ENCODE measurements around the gene IFITM5. TPM values are rescaled to one million over a fixed set of nuclear protein-coding genes. Genes with fewer than 3 reads are reported as not detected.
"Not testable (repeated sequence)": the region's sequence is repeated elsewhere in the genome, so short reads cannot be mapped to it uniquely, and the experiment has no call there.

The IFITM5 gene
- total RNA-seq, 1 donor from 2014 or later: not detected

DNA sequence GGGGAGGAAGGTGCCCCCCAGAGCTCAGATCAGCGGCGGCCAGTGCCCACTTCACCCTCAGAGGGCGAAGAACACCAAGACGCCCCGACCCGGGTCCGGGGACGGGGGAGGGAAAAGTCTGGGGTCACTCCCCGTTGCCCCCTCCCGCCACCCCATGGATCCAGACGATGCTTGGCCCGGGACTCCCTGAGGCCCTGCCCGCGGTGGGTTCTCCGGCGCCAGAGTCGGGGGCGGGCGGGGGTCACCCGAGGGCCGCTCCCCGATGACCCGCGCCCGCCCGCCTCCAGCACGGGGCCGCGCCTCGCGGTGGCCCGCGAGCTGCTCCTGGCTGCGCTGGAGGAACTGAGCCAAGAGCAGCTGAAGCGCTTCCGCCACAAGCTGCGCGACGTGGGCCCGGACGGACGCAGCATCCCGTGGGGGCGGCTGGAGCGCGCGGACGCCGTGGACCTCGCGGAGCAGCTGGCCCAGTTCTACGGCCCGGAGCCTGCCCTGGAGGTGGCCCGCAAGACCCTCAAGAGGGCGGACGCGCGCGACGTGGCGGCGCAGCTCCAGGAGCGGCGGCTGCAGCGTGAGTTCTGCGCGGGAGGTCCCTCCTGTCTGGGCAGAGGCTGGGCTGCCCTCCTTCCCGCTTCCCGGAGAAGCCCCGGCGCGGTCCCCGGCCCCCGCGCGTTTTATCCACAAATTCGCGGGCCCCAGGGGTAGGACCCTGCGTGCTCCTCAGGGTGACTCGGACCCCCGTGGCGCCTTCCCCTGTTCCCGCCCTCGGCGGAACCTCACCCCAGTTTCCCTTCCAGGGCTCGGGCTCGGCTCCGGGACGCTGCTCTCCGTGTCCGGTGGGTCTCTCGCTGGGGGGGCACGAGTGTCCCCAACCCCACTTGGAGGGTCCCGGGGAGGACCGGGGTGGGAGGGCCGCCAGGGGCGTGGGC lies 20.0 kb downstream of the IFITM5 start:
- H3K27me3 Mint-ChIP-seq (ENCODE audit: low read depth): peaks cover 55% of the 10 kb centered on the region
- peaks cover 11% of the 10 kb centered on the region for H3K9me3 Mint-ChIP-seq
- H3K4me1 Mint-ChIP-seq (ENCODE audit: low read depth): peaks cover 37% of the 10 kb centered on the region
- intact Hi-C loops (cut with micrococcal nuclease): no loop called here
- peaks cover 24% of the 10 kb centered on the region for H3K36me3 Mint-ChIP-seq (ENCODE audit: low read depth)
- DNase-seq (ENCODE audit: low spot score): no peak
- H3K27ac Mint-ChIP-seq: no peak overlapping the region
- peak overlapping the region; percentile 79 for H3K4me3 Mint-ChIP-seq (ENCODE audit: low read depth)

DNA sequence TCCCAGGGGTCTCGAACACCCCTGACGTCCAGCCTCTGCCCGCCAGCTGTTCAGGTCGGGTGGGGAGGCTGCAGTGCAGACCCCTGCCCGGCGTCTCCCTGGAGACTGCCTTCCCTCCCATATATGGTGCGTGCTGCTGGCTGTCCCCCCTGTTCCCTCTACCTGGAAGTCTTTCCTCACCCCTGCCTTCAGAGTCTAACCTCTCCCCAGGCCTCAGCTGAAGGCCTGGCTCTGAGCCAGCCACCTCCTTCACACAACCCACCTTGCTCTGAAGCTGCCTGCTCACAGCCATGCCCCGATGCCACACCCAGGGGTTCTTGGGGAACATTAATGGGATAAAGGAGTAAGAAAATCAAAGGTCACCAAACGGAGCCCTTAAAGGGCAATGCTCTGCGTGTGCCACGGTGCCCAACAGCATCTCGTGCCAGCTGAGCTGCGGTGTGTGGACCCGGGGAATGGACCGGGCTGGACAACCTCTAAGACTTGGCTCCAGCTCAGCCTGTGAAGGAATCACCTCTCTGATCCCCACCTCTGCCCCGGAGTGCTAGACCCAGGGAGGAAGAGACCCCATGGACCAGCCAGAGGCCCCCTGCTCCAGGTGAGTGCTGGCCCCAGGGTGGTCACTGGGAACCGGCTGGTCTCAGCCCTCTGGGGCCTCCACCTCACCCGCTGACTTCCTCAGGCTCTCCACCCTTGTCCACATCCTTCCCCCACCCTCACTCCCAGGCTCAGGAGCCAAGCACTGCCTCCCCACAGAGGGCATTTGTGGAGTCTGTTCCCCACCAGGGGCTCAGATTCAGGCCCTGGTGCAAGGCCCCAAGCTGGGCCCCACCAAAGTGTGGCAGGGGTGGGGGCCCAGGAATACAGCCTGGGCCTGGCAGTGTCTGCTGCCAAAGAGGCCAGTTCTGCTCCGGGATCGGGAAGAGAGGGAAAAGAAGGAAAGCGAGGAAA lies 21.1 kb downstream of the IFITM5 start, which contains the start of gene NLRP6:
Gene NLRP6 (plus strand): TSS at position 407 of the 951 bp plus-strand sequence. CDS start 163 bp downstream, at position 570.
- Mint-ChIP-seq H3K9me3 (peaks cover 11% of the 10 kb centered on the region), H3K4me1 (ENCODE audit: low read depth) (peaks cover 32% of the 10 kb centered on the region), H3K4me3 (ENCODE audit: low read depth) (peak within 1 kb of the TSS; percentile 79), H3K36me3 (ENCODE audit: low read depth) (peaks cover 24% of the 10 kb centered on the region), H3K27me3 (ENCODE audit: low read depth) (peaks cover 53% of the 10 kb centered on the region), H3K27ac (peak within 1 kb of the TSS; percentile 10)
- intact Hi-C loops (cut with micrococcal nuclease): no loop called here
- no peak for DNase-seq (ENCODE audit: low spot score)

DNA sequence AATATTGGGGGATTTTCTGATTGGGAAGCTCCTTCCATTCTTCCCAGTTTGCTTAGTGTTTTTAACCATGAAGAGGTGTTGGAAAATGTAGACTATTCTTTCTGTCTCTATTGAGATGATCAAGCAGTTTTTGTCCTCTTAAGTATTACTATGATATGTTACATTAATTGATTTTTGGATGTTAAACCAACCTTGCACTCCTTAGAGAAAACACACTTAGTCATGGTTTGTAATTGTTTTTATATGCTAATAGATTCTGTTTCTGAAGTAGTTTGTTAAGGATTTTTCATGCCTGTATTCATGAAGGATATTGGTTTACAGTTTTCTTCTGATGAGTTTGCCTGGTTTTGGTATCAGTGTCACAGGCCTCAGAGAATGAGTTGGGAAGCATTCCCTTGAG lies 23.1 kb downstream of the IFITM5 start:
- H3K36me3 Mint-ChIP-seq (ENCODE audit: low read depth): peaks cover 16% of the 10 kb centered on the region
- H3K9me3 Mint-ChIP-seq: peaks cover 11% of the 10 kb centered on the region
- no peak overlapping the region for H3K27ac Mint-ChIP-seq
- peaks cover 39% of the 10 kb centered on the region for H3K27me3 Mint-ChIP-seq (ENCODE audit: low read depth)
- no peak for DNase-seq (ENCODE audit: low spot score)
- intact Hi-C loops (cut with micrococcal nuclease): no loop called here
- H3K4me3 Mint-ChIP-seq (ENCODE audit: low read depth): no peak overlapping the region
- peaks cover 22% of the 10 kb centered on the region for H3K4me1 Mint-ChIP-seq (ENCODE audit: low read depth)

DNA sequence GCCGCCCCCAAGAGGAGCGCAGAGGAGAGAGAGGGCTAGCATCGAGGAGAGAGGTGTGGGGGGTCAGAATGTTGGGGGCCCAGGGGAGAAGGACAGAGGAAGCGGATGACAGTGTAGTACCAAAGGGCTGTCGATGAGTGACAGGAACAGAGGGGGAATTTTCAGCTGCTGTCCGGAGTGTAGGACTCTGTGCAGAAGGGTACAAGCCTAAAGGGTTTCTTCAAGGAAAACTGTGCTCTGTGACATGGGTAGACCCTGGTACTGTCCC lies 26.5 kb downstream of the IFITM5 start:
- no peak for DNase-seq (ENCODE audit: low spot score)
- H3K4me1 Mint-ChIP-seq (ENCODE audit: low read depth): peaks cover 35% of the 10 kb centered on the region
- intact Hi-C loops (cut with micrococcal nuclease): no loop called here
- no peak overlapping the region for H3K4me3 Mint-ChIP-seq (ENCODE audit: low read depth)
- H3K9me3 Mint-ChIP-seq: peaks cover 11% of the 10 kb centered on the region
- peaks cover 16% of the 10 kb centered on the region for H3K36me3 Mint-ChIP-seq (ENCODE audit: low read depth)
- no peak overlapping the region for H3K27ac Mint-ChIP-seq
- H3K27me3 Mint-ChIP-seq (ENCODE audit: low read depth): peaks cover 28% of the 10 kb centered on the region

DNA sequence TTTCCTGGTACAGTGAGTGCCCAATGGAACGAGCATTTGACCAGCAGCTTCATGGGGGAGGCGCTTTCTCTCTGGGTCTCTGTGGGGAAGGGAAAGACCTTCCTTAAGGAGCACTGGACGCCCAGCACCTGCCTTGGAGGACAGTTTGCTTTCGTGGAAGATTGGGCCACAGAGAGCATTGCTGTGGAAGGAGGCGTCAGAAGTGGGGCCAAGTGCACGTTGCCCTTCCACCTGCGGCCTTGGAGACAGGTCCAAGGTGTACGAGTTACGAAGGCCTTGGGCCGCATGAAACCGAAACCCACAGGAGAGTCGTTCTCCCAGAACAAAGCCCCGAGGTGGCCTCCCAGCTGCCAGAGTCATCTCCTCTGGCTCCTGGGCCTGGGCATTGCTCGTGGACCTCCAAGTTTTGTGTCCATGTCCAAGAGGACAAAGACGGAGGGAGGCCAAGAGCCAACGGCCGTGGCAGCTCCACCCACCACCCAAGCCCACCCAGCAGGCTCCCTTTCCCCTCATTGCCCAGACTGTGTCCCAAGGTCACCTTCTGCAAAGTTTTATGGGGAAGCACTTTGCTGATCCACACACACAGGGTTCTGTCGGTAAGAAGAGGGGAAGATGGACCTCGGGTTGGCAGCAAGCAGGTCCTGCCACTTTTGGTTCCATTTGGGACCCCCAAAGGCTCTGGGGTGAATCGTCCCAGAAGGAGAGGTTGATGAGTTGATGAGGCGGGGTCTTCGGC lies 27.0 kb downstream of the IFITM5 start:
- H3K9me3 Mint-ChIP-seq: peaks cover 11% of the 10 kb centered on the region
- no peak overlapping the region for H3K27ac Mint-ChIP-seq
- H3K4me1 Mint-ChIP-seq (ENCODE audit: low read depth): peaks cover 33% of the 10 kb centered on the region
- intact Hi-C loops (cut with micrococcal nuclease): no loop called here
- DNase-seq (ENCODE audit: low spot score): no peak
- no peak overlapping the region for H3K4me3 Mint-ChIP-seq (ENCODE audit: low read depth)
- H3K36me3 Mint-ChIP-seq (ENCODE audit: low read depth): peaks cover 11% of the 10 kb centered on the region
- H3K27me3 Mint-ChIP-seq (ENCODE audit: low read depth): peaks cover 25% of the 10 kb centered on the region

DNA sequence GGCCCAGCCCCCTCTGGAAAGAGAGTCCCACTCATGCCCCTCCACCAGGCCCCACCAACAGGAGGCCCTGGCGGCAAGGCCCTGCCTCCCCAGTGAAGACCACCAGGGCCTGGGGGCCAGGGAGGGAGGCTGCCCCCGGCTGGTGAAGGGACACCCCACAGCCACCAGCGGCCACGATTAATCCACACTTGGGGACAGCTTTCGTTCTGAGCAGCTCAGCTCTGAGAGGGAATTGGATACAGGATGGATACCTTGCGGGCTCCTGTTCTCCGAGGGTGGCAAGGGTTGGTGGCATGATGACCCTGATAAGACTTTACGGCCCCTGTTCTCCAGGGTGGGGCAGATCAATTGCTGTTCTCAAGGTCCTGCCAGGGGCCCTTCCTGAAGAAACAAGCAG lies 28.0 kb downstream of the IFITM5 start:
- H3K27me3 Mint-ChIP-seq (ENCODE audit: low read depth): peaks cover 18% of the 10 kb centered on the region
- H3K9me3 Mint-ChIP-seq: peaks cover 5% of the 10 kb centered on the region
- no peak overlapping the region for H3K4me3 Mint-ChIP-seq (ENCODE audit: low read depth)
- DNase-seq (ENCODE audit: low spot score): no peak
- peaks cover 34% of the 10 kb centered on the region for H3K4me1 Mint-ChIP-seq (ENCODE audit: low read depth)
- H3K36me3 Mint-ChIP-seq (ENCODE audit: low read depth): peaks cover 5% of the 10 kb centered on the region
- H3K27ac Mint-ChIP-seq: no peak overlapping the region
- intact Hi-C loops (cut with micrococcal nuclease): no loop called here

DNA sequence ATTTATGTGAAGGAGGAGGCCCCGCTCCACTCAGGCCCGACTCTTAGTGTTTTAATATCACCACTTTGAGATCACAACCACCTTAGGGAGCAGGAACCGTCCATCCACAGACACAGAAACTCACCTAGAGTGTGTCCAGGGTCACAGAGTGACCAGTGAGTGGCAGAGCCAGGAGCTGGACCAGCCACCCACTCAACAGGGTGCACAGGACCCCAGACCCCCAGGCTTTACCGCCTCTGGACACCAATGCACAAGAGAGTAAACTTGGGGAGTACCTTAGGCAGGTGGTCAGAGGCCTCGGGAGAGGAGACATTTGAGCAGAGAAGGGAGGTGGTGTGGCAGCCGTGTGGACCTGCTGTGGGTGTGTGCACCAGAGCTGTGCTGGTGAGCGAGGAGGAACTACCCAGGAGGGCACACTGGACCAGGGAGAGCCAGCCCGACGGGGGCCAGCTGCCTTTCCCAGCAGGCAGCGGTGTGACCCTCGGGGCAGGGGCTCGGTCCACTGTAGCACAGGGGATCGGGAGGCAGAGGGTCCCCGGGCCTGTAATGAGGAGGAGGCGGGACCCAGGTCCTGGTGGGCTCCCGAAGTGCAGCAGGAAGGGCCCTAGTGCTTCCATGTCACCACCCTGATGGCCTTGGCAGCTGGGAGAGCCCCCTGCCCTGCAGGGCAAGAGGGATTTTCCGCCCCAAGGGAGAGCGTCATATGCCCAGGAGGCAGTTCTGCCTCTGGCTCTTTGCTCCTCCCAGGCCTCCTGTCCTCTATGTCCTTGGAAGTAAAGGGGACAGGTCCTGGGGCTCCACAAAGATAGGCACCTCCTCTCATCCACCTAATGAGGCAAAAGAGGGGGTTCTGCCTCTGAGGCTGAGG lies 28.6 kb downstream of the IFITM5 start:
- no peak overlapping the region for H3K4me3 Mint-ChIP-seq (ENCODE audit: low read depth)
- H3K27ac Mint-ChIP-seq: no peak overlapping the region
- DNase-seq (ENCODE audit: low spot score): no peak
- intact Hi-C loops (cut with micrococcal nuclease): no loop called here
- no peaks in the 10 kb centered on the region for H3K36me3 Mint-ChIP-seq (ENCODE audit: low read depth)
- no peaks in the 10 kb centered on the region for H3K9me3 Mint-ChIP-seq
- H3K4me1 Mint-ChIP-seq (ENCODE audit: low read depth): peaks cover 34% of the 10 kb centered on the region
- peaks cover 12% of the 10 kb centered on the region for H3K27me3 Mint-ChIP-seq (ENCODE audit: low read depth)

DNA sequence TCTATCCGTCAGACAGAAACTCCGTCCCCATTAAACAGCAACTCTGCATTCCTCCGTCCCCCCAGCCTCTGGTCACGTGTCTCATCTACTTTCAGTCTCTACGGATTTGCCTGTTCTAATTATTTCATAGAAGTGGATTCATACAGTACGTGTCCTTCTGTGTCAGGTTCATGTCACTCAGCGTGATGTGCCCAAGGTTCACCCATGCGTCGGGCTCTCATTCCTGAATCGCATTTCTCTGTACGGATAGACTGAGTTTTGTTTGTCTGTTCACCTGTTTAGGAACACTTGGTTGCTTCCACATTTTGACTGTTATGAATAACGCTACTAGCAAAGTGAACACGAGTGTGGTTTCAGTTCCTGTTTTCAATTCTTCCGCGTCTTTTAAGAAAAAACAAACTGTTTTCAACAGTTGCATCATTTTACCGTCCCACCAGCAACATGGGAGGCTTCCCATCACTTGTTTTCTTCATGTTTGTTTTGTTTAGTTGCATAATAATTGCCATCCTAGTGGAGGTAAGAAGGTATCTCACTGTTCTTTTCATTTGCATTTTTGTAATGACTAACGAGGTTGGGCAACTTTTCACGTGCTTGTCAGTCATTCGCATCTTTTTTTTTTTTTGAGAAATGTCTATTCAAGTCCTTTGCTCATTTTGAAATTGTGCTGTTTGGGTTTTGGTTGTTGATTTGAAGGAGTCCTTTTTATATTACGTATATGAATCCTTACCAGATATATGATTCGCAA lies 30.0 kb downstream of the IFITM5 start:
- H3K27ac Mint-ChIP-seq: peak overlapping the region; percentile 97
- H3K4me1 Mint-ChIP-seq (ENCODE audit: low read depth): peaks cover 34% of the 10 kb centered on the region
- intact Hi-C loops (cut with micrococcal nuclease): loop anchor here (1.0 to 5.0 kb wide), 4 partner anchors 33 to 88 kb away; partner anchors contain the start of genes PSMD13 and SIRT3

DNA sequence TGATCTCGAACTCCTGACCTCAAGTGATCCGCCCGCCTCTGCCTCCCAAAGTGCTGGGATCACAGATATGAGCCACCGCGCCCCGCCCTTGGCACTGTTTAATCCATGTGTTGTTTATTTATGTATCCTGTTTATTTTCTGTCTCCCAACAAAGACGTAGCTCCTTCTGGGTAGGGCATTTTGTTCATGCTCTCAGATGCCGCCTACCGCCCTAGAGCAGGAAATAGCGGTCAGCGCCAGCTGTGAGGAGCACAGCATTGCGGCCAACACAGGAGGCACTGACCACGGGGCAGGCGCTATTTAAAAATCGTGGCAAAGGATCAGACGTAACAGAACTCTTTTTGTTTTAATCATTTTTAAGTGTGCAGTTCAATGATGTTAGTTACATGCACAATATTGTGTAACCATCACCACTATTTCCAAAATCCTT lies 30.6 kb downstream of the IFITM5 start:
- Mint-ChIP-seq H3K4me1 (ENCODE audit: low read depth) (peaks cover 34% of the 10 kb centered on the region), H3K27ac (peak overlapping the region; percentile 97), H3K4me3 (ENCODE audit: low read depth) (peak overlapping the region; percentile 89)
- not testable (repeated sequence) for H3K9me3 Mint-ChIP-seq; H3K27me3 Mint-ChIP-seq (ENCODE audit: low read depth); H3K36me3 Mint-ChIP-seq (ENCODE audit: low read depth)
- DNase-seq (ENCODE audit: low spot score): peak; percentile 63
- intact Hi-C loops (cut with micrococcal nuclease): loop anchor here (1.0 to 5.0 kb wide), 4 partner anchors 32 to 89 kb away; partner anchors contain the start of genes PSMD13 and SIRT3

More for the DNA sequence above, 30.0 kb downstream of the IFITM5 start:
- H3K4me3 Mint-ChIP-seq (ENCODE audit: low read depth): peak overlapping the region; percentile 89
- peaks cover 8% of the 10 kb centered on the region for H3K27me3 Mint-ChIP-seq (ENCODE audit: low read depth)
- no peaks in the 10 kb centered on the region for H3K36me3 Mint-ChIP-seq (ENCODE audit: low read depth)
- H3K9me3 Mint-ChIP-seq: no peaks in the 10 kb centered on the region
- DNase-seq (ENCODE audit: low spot score): peak; percentile 55

DNA sequence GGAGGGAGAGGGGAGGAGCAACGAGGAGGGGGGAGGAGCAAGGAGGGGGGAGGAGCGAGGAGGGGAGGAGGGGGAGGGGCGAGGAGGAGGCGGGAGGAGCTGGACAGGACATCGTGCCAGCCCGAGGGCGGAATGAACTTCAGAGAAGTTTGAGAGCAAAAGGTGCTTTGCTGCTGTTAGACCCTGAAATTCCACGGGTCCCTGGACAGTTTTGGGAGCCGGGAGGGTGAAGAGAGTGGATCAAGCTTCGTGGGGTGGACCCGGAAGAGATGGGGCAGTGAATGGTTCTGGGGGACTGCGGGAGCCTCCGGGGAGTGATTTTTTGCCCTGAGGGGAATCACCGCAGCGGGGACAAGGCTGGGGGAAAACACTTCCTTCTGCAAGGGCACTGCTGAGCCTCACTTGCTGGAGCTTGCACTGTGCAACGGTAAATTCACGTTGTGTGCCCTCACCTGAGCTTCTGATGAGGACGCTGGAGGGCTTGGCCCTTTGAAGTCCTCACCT lies 31.8 kb downstream of the IFITM5 start:
- Mint-ChIP-seq H3K9me3 (no peaks in the 10 kb centered on the region), H3K36me3 (ENCODE audit: low read depth) (no peaks in the 10 kb centered on the region), H3K4me3 (ENCODE audit: low read depth) (peak overlapping the region; percentile 89), H3K27ac (peak overlapping the region; percentile 97), H3K4me1 (ENCODE audit: low read depth) (peaks cover 34% of the 10 kb centered on the region), H3K27me3 (ENCODE audit: low read depth) (peaks cover under 1% of the 10 kb centered on the region)
- intact Hi-C loops (cut with micrococcal nuclease): loop anchor here (5.0 kb wide), 1 partner anchor 90 kb away; no protein-coding TSS in a partner anchor
- DNase-seq (ENCODE audit: low spot score): peak; percentile 48

Measured in activated T-helper 2 cell treated with anti-CD3 and anti-CD28 coated beads, Interferon-gamma antibody, Interleukin-2, Interleukin-4, amounts not matched to agents 10 μg/mL and 5 μg/mL and 100 μg/mL, durations not matched to agents 14 hours and 24 hours and 36 hours (primary cell).